Epithelial cell of esophagus (primary cell): ENCODE results near the gene ZNF384.

Source experiments
- DNase-seq: peaks from one replicate; pipeline ENCODE4 v3.0.0; 2010; ENCODE audit warnings: low read depth
- H3K4me3 ChIP-seq: 2 replicates; pipeline ENCODE4 v1.5.1; 2011; ENCODE audit warnings: mild to moderate bottlenecking, low read length, control low read depth
- CTCF ChIP-seq: IDR thresholded peaks from 2 replicates; pipeline ENCODE4 v1.5.1; 2011; ENCODE audit warnings: low read depth, mild to moderate bottlenecking, low read length, control low read depth, inconsistent platforms; ENCODE audit not compliant: insufficient read depth; ENCODE audit errors: missing control alignments

Gene ZNF384

GRCh38 chr12:6631549-6631961, 57.6 kb downstream of the ZNF384 start:
- no peak for TF ChIP-seq CTCF
- no peak overlapping the region for H3K4me3 ChIP-seq
- DNase-seq = no peak

- H3K4me3 ChIP-seq = no peak overlapping the region
- TF ChIP-seq CTCF = no peak
- DNase-seq = no peak
Measured at GRCh38 chr12:6630736-6631135, 58.4 kb downstream of the ZNF384 start.

- no peak overlapping the region for H3K4me3 ChIP-seq
- no peak for TF ChIP-seq CTCF
- DNase-seq = no peak
Measured at GRCh38 chr12:6627616-6628015, 61.6 kb downstream of the ZNF384 start.

- H3K4me3 ChIP-seq = no peak overlapping the region
- no peak for DNase-seq
- TF ChIP-seq CTCF = no peak
Measured at GRCh38 chr12:6626654-6627283, 62.4 kb downstream of the ZNF384 start.

GRCh38 chr12:6620885-6621274, 68.3 kb downstream of the ZNF384 start:
- no peak for DNase-seq
- TF ChIP-seq CTCF = no peak
- no peak overlapping the region for H3K4me3 ChIP-seq

- TF ChIP-seq CTCF = peak; percentile 42
- H3K4me3 ChIP-seq = no peak overlapping the region
- peak; percentile 45 for DNase-seq
Measured at GRCh38 chr12:6620137-6620884, 68.9 kb downstream of the ZNF384 start.
